Fibroblast of lung (primary cell): ENCODE measurements around the gene IER3.

Experiments used
- CTCF ChIP-seq, 2 donors: IDR thresholded peaks in 1 of 2; conservative IDR thresholded peaks in 1 of 2; 1 replicate in 1 of 2; 2 replicates in 1 of 2; pipeline ENCODE4 v1.5.1; 2011 to 2012; ENCODE audit warnings: low read length in 2 of 2, control low read depth in 1 of 2, inconsistent platforms in 1 of 2, low read depth in 1 of 2, mild to moderate bottlenecking in 1 of 2
- EZH2 ChIP-seq: IDR thresholded peaks from 2 replicates; pipeline ENCODE4 v1.5.1; 2012; ENCODE audit warnings: low read length, control low read depth, mild to moderate bottlenecking; ENCODE audit errors: missing control alignments

- TF ChIP-seq CTCF (conservative IDR thresholded peaks at IDR 0.05 in 1 of 2, IDR thresholded peaks at IDR 0.05 in 1 of 2; ENCODE audit: low read depth in 1 of 2, low read length in 2 of 2) (no peak), EZH2 (no peak)
These were observed 3.1 kb downstream of the IER3 start for GRCh38 chr6:30741063-30741779.
